Glomerular visceral epithelial cell (primary cell): Measurements from ENCODE around the gene CCT6B.

Experiments
- DNase-seq: peaks from one replicate; pipeline ENCODE4 v3.0.0-alpha.2; 2016; ENCODE audit errors: extremely low spot score

The CCT6B gene

GRCh38 chr17:34884597-34884996, 76.7 kb downstream of the CCT6B start:
- no peak for DNase-seq

GRCh38 chr17:34883106-34884000, 77.9 kb downstream of the CCT6B start:
- DNase-seq: no peak

- DNase-seq: no peak
Measured at GRCh38 chr17:34879146-34879545, 82.1 kb downstream of the CCT6B start.
